Activated CD4-positive, alpha-beta T cell treated with anti-CD3 and anti-CD28 coated beads for 24 hours (primary cell): ENCODE results near the gene MYH14.

Experiments
- DNase-seq, 2 donors: peaks; one replicate each; pipeline ENCODE4 v3.0.0-alpha.2; 2020; ENCODE audit warnings: low read depth in 2 of 2

The MYH14 gene

GRCh38 chr19:50195224-50195623 lies 8.2 kb upstream of the MYH14 start:
- no peak for DNase-seq

- no peak for DNase-seq
Measured at GRCh38 chr19:50196322-50196932, 7.0 kb upstream of the MYH14 start.

GRCh38 chr19:50197348-50197747 lies 6.1 kb upstream of the MYH14 start:
- no peak for DNase-seq

- no peak for DNase-seq
Measured at GRCh38 chr19:50198431-50199258, 4.8 kb upstream of the MYH14 start.

GRCh38 chr19:50199259-50199555 lies 4.2 kb upstream of the MYH14 start:
- no peak for DNase-seq

GRCh38 chr19:50202386-50202785 lies 1.0 kb upstream of the MYH14 start:
- DNase-seq: no peak

GRCh38 chr19:50202962-50203280 lies 501 bp upstream of the MYH14 start:
- DNase-seq: no peak

- no peak for DNase-seq
Measured at GRCh38 chr19:50204081-50204428, 633 bp downstream of the MYH14 start.

GRCh38 chr19:50204811-50205675 lies 1.6 kb downstream of the MYH14 start:
- DNase-seq: no peak

GRCh38 chr19:50205681-50206138 lies 2.3 kb downstream of the MYH14 start:
- no peak for DNase-seq

- DNase-seq: no peak
Measured at GRCh38 chr19:50206191-50206590, 2.8 kb downstream of the MYH14 start.

- DNase-seq: no peak
Measured at GRCh38 chr19:50207730-50208129, 4.3 kb downstream of the MYH14 start.

- no peak for DNase-seq
Measured at GRCh38 chr19:50209131-50209530, 5.7 kb downstream of the MYH14 start.

GRCh38 chr19:50210425-50210824 lies 7.0 kb downstream of the MYH14 start:
- DNase-seq: no peak

- no peak for DNase-seq
Measured at GRCh38 chr19:50213925-50214324, 10.5 kb downstream of the MYH14 start.

GRCh38 chr19:50214699-50215543 lies 11.5 kb downstream of the MYH14 start:
- no peak for DNase-seq

GRCh38 chr19:50215820-50216219 lies 12.4 kb downstream of the MYH14 start:
- no peak for DNase-seq

- DNase-seq: no peak
Measured at GRCh38 chr19:50221087-50221486, 17.7 kb downstream of the MYH14 start.

- no peak for DNase-seq
Measured at GRCh38 chr19:50222691-50223438, 19.4 kb downstream of the MYH14 start.

- no peak for DNase-seq
Measured at GRCh38 chr19:50223439-50223716, 20.0 kb downstream of the MYH14 start.

- no peak for DNase-seq
Measured at GRCh38 chr19:50224986-50225747, 21.7 kb downstream of the MYH14 start.
